ENCODE results near the gene INPP5D. TPM values are rescaled to one million over a fixed set of nuclear protein-coding genes. Genes with fewer than 3 reads are reported as not detected.

The INPP5D gene
- total and polyA plus RNA-seq, 2 of the 8 experiments (the other 6 are each of a cell fraction or from before 2014, with no cell fraction given): 4.5 to 7.1 TPM

DNA sequence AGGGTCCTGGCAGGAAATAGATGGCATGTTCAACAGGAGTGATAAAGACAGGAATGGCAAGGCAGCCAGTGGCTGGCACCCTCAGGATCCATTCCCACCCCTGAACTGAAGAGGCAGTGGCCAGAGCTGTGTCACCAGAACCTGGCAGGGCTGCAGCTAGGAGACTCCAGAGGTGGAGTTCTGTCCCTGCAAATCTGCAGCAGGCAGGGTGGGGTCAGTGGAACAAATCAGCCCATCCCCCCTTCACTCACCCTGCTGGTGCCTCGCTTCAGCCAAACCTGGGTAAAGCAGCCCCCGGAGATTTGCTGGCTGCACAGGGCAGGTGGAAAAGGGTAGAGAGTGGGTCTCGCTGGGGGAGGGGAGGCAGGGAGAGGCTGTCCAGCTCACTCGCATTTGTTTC is 12.7 kb downstream of the INPP5D start:
- POLR2A ChIA-PET (ENCODE audit: partially characterized antibody): no interaction called here
- no peaks in the 10 kb centered on the region for H4K20me1 ChIP-seq (replicated peaks in 1 of 2; ENCODE audit: control insufficient read depth in 1 of 2, insufficient read depth in 2 of 2, low read length in 2 of 2)
- no peak overlapping the region for H3K56ac ChIP-seq (replicated peaks; ENCODE audit: insufficient read length, low read depth, low read length)
- H3K27ac ChIP-seq (ENCODE audit: low read depth, low read length): no peak overlapping the region
- H2BK12ac ChIP-seq (ENCODE audit: low read depth, low read length): no peak overlapping the region
- no peaks in the 10 kb centered on the region for H3K79me2 ChIP-seq (ENCODE audit: control insufficient read depth in 1 of 2, insufficient read depth in 2 of 2, low read length in 2 of 2)
- H3K23me2 ChIP-seq (ENCODE audit: low read depth, low read length): no peaks in the 10 kb centered on the region
- no peak overlapping the region for H3K4ac ChIP-seq (replicated peaks; ENCODE audit: insufficient read length, low read depth, low read length)
- H3K14ac ChIP-seq (ENCODE audit: insufficient read length): no peak overlapping the region
- no peak overlapping the region for H4K91ac ChIP-seq (replicated peaks; ENCODE audit: insufficient read length, low read length)
- H2BK20ac ChIP-seq (ENCODE audit: low read length): no peak overlapping the region
- H3K9me3 ChIP-seq (ENCODE audit: insufficient read depth in 2 of 2, low read depth in 1 of 2, low read length in 1 of 2): peaks cover 0 to 4% of the 10 kb centered on the region in 2 experiments; a peak in 2 of 4 replicates
- DNase-seq (ENCODE audit: low read depth in 1 of 2, low spot score in 2 of 2): no peak
- no peak overlapping the region for H3K23ac ChIP-seq (ENCODE audit: insufficient read length)
- no peak overlapping the region for H2AK5ac ChIP-seq (ENCODE audit: low read depth, low read length)
- no peak for FAIRE-seq
- H4K5ac ChIP-seq (ENCODE audit: insufficient read length, low read depth, low read length): no peak overlapping the region
- H3K9ac ChIP-seq (replicated peaks in 1 of 4; ENCODE audit: extremely low read depth in 1 of 4, low read depth in 3 of 4, low read length in 3 of 4): no peak overlapping the region
- CTCF ChIA-PET (ENCODE audit: partially characterized antibody): interaction anchor here (1.9 kb wide), 1 partner anchor 19 kb away, joined by 7 read pairs; no protein-coding TSS in a partner anchor
- no peak overlapping the region for H2BK15ac ChIP-seq (ENCODE audit: low read length)
- H2AFZ ChIP-seq (ENCODE audit: low read length): no peak overlapping the region
- no peak overlapping the region for H3K4me2 ChIP-seq (ENCODE audit: insufficient read depth in 1 of 2, low read depth in 2 of 2, low read length in 2 of 2)
- no peak overlapping the region for H2BK5ac ChIP-seq (ENCODE audit: low read depth, low read length)
- H3K4me3 ChIP-seq (ENCODE audit: extremely low read depth in 1 of 4, insufficient read depth in 2 of 4, low read depth in 3 of 4, low read length in 4 of 4): no peak overlapping the region
- no peak overlapping the region for H3K18ac ChIP-seq (ENCODE audit: extremely low read depth, low read length)
- H3K4me1 ChIP-seq (replicated peaks in 1 of 4; ENCODE audit: control insufficient read depth in 3 of 4, insufficient read depth in 4 of 4, low read length in 3 of 4): peaks cover 5 to 17% (median 10%) of the 10 kb centered on the region in 4 experiments
- H2BK120ac ChIP-seq (replicated peaks; ENCODE audit: low read depth, low read length): no peak overlapping the region
- 85% methylated on average over 4 of the region's 4 CpGs; no CpG with 5 or more reads in 1 of the 2 experiments for WGBS, 2 experiments (ENCODE audit: extremely low coverage in 1 of 2, insufficient coverage in 1 of 2, insufficient read length in 1 of 2, insufficient replicate concordance in 2 of 2, low coverage in 1 of 2, low lambda C conversion rate in 2 of 2, missing lambda C conversion rate in 1 of 2)
- H3K36me3 ChIP-seq (ENCODE audit: control insufficient read depth in 2 of 4, insufficient read depth in 4 of 4, low read length in 3 of 4): no peaks in the 10 kb centered on the region
- no peaks in the 10 kb centered on the region for H3K79me1 ChIP-seq (ENCODE audit: low read depth, low read length)
- H3K27me3 ChIP-seq (replicated peaks in 1 of 4; ENCODE audit: control insufficient read depth in 3 of 4, extremely low read depth in 1 of 4, insufficient read depth in 3 of 4, low read length in 3 of 4): no peaks in the 10 kb centered on the region
- no peak overlapping the region for H4K8ac ChIP-seq (ENCODE audit: extremely low read depth, insufficient read depth, low read length)
- TF ChIP-seq ASH2L (IDR thresholded peaks at IDR 0.05; ENCODE audit: low read length) (no peak), CTBP2 (IDR thresholded peaks at IDR 0.05; ENCODE audit: borderline replicate concordance, insufficient read depth, insufficient read length, low read length) (no peak), POLR2AphosphoS5 (IDR thresholded peaks at IDR 0.05; ENCODE audit: low read depth, low read length) (no peak), RXRA (IDR thresholded peaks at IDR 0.05; ENCODE audit: insufficient read depth, low read depth, low read length) (no peak), RFX5 (IDR thresholded peaks at IDR 0.05; ENCODE audit: borderline replicate concordance, low read depth, low read length) (no peak), ZNF274 (IDR thresholded peaks at IDR 0.05; ENCODE audit: borderline replicate concordance, extremely low read depth, low read length) (no peak), EP300 (IDR thresholded peaks at IDR 0.05; ENCODE audit: borderline replicate concordance in 1 of 2, low read depth in 2 of 2, low read length in 2 of 2) (no peak)

Measured in H1 (cell line).